OCI-LY3 (cell line): ENCODE results near the gene SYNE1.

Source experiments
- EZH2phosphoT487 ChIP-seq: fragments of 200-600 bp; shearing (Covaris generic); IDR thresholded peaks from 2 replicates; pipeline ENCODE4 v1.6.1; 2018; ENCODE audit warnings: antibody characterized with exemption, mixed run types, low read depth
- TF ChIP-seq, protein P1 (sequence below): fragments of 200-600, 300-600 bp; sonication (generic); IDR thresholded peaks from 2 replicates; pipeline ENCODE4 v1.5.1; 2014; ENCODE audit warnings: antibody characterized with exemption, low read length, low read depth

GRCh38 chr6:152680151-152680550 lies 43.0 kb upstream of the SYNE1 start:
- TF ChIP-seq, protein P1, sequence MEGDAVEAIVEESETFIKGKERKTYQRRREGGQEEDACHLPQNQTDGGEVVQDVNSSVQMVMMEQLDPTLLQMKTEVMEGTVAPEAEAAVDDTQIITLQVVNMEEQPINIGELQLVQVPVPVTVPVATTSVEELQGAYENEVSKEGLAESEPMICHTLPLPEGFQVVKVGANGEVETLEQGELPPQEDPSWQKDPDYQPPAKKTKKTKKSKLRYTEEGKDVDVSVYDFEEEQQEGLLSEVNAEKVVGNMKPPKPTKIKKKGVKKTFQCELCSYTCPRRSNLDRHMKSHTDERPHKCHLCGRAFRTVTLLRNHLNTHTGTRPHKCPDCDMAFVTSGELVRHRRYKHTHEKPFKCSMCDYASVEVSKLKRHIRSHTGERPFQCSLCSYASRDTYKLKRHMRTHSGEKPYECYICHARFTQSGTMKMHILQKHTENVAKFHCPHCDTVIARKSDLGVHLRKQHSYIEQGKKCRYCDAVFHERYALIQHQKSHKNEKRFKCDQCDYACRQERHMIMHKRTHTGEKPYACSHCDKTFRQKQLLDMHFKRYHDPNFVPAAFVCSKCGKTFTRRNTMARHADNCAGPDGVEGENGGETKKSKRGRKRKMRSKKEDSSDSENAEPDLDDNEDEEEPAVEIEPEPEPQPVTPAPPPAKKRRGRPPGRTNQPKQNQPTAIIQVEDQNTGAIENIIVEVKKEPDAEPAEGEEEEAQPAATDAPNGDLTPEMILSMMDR: no peak
- TF ChIP-seq EZH2phosphoT487: no peak
